ENCODE results near the gene XYLT1. TPM values are rescaled to one million over a fixed set of nuclear protein-coding genes. Genes with fewer than 3 reads are reported as not detected.

XYLT1 gene
- total and polyA plus RNA-seq, 2 of the 4 experiments (the other 2 are of a cell fraction) = 9.0 to 12.7 TPM

DNA sequence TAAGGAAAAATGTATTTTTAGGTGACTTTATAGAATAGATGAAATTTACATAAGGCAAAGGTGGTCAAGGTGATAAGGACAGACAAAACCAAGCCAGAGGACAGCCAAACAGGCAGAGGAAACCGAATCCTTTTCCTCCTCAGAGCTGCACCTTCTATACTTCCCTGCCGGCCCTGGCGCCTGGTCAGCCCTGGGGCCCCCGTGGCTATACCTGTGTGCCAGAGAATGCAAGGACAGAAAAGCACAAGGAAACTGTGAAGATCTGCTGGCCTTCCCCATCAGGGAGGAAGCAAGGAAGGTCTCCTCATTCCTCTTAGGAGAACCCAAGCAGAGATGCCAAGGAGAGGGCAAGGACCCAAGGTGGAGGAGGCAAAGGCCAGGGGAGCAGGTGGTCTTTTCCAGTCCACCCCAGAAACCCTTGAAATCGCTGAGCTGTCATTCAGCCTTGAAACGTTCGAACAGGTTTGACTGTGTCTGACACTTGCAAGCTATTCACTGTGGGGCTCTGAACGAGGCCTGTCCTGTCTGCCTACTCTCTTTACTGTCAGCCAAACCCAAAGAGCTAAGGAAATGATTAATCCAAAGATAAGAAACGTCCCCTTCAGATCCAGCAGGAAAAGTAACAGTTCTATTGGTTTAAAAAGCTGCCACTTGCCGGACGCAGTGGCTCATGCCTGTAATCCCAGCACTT, 114.4 kb downstream of the XYLT1 start:
- CTCF ChIA-PET = no interaction called here
- H4K91ac ChIP-seq (ENCODE audit: insufficient read depth, low read depth, low read length) = no peak overlapping the region
- POLR2A ChIA-PET (ENCODE audit: unreplicated experiment) = no interaction called here
- WGBS, 2 experiments (ENCODE audit: extremely low coverage in 2 of 2, insufficient read length in 1 of 2) = 91% methylated on average over 4 of the region's 11 CpGs; no CpG with 5 or more reads in 1 of the 2 experiments
- no peak overlapping the region for H4K5ac ChIP-seq (ENCODE audit: low read depth, low read length)
- dilution Hi-C loops (cut with HindIII; ENCODE audit: low sequenced_read_pairs, unreplicated experiment) = no loop called here
- DNase-seq (no peak), ATAC-seq (ENCODE audit: low read depth) (no peak)
- no peak overlapping the region for H2BK15ac ChIP-seq (ENCODE audit: low read depth, low read length)
- BruUV-seq (replicated peaks) = no TSS peak
- no peak overlapping the region for H2AFZ ChIP-seq (replicated peaks; ENCODE audit: low read length, poor library complexity)
- H3K27me3 ChIP-seq (ENCODE audit: control insufficient read depth, insufficient read depth, low read length) = no peaks in the 10 kb centered on the region
- H4K20me1 ChIP-seq (ENCODE audit: insufficient read depth, low read length) = peaks cover 5% of the 10 kb centered on the region; the same call in 1 of the 2 replicates
- H3K4me2 ChIP-seq (ENCODE audit: low read depth, low read length) = no peak overlapping the region
- H3K4me3 ChIP-seq (ENCODE audit: insufficient read depth, low read depth, low read length) = no peak overlapping the region
- no peak overlapping the region for H3K56ac ChIP-seq (ENCODE audit: extremely low read depth, insufficient read depth, low read length)
- H2AK5ac ChIP-seq (ENCODE audit: low read depth, low read length) = no peak overlapping the region
- H2BK20ac ChIP-seq (ENCODE audit: low read depth, low read length) = no peak overlapping the region
- H2AK9ac ChIP-seq (replicated peaks; ENCODE audit: low read depth, low read length, poor library complexity) = no peak overlapping the region
- no peak overlapping the region for H3K18ac ChIP-seq (ENCODE audit: low read depth, low read length)
- H3K36me3 ChIP-seq (ENCODE audit: control insufficient read depth, insufficient read depth, low read length) = no peaks in the 10 kb centered on the region
- H3K4me1 ChIP-seq (ENCODE audit: control insufficient read depth, insufficient read depth, low read length) = no peaks in the 10 kb centered on the region
- intact Hi-C loops (cut with micrococcal nuclease) = no loop called here
- peaks cover 7% of the 10 kb centered on the region; the same call in 1 of the 2 replicates for H3K9me1 ChIP-seq (ENCODE audit: insufficient read depth, low read length)
- no peak overlapping the region for H4K8ac ChIP-seq (ENCODE audit: low read depth in 2 of 2, low read length in 2 of 2)
- H3K9ac ChIP-seq (ENCODE audit: low read depth, low read length) = no peak overlapping the region
- TF ChIP-seq BHLHE40 (IDR thresholded peaks at IDR 0.05; ENCODE audit: low read depth, low read length) = no peak
- TF ChIP-seq NFE2L2 (IDR thresholded peaks at IDR 0.05; ENCODE audit: low read depth, low read length) = no peak
- TF ChIP-seq, protein P1, sequence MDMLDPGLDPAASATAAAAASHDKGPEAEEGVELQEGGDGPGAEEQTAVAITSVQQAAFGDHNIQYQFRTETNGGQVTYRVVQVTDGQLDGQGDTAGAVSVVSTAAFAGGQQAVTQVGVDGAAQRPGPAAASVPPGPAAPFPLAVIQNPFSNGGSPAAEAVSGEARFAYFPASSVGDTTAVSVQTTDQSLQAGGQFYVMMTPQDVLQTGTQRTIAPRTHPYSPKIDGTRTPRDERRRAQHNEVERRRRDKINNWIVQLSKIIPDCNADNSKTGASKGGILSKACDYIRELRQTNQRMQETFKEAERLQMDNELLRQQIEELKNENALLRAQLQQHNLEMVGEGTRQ (IDR thresholded peaks at IDR 0.05; ENCODE audit: low read depth, low read length) = no peak
- TF ChIP-seq MXI1 (IDR thresholded peaks at IDR 0.05; ENCODE audit: borderline replicate concordance, low read depth, low read length) = no peak
- TF ChIP-seq CHD1 (IDR thresholded peaks at IDR 0.05; ENCODE audit: low read depth, low read length) = no peak
- TF ChIP-seq, protein P2, sequence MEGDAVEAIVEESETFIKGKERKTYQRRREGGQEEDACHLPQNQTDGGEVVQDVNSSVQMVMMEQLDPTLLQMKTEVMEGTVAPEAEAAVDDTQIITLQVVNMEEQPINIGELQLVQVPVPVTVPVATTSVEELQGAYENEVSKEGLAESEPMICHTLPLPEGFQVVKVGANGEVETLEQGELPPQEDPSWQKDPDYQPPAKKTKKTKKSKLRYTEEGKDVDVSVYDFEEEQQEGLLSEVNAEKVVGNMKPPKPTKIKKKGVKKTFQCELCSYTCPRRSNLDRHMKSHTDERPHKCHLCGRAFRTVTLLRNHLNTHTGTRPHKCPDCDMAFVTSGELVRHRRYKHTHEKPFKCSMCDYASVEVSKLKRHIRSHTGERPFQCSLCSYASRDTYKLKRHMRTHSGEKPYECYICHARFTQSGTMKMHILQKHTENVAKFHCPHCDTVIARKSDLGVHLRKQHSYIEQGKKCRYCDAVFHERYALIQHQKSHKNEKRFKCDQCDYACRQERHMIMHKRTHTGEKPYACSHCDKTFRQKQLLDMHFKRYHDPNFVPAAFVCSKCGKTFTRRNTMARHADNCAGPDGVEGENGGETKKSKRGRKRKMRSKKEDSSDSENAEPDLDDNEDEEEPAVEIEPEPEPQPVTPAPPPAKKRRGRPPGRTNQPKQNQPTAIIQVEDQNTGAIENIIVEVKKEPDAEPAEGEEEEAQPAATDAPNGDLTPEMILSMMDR (conservative IDR thresholded peaks at IDR 0.05; ENCODE audit: low read depth, low read length) = no peak
- no peak for TF ChIP-seq MAFK (IDR thresholded peaks at IDR 0.05; ENCODE audit: low read depth, low read length)
- no peak for TF ChIP-seq SMC3 (IDR thresholded peaks at IDR 0.05; ENCODE audit: low read depth, low read length)
- TF ChIP-seq RFX5 (IDR thresholded peaks at IDR 0.05; ENCODE audit: low read depth, low read length) = no peak
- TF ChIP-seq RAD21 (IDR thresholded peaks at IDR 0.05; ENCODE audit: low read length) = no peak
- TF ChIP-seq MAZ (IDR thresholded peaks at IDR 0.05; ENCODE audit: borderline replicate concordance, low read depth, low read length) = no peak
- TF ChIP-seq POLR2A (IDR thresholded peaks at IDR 0.05; ENCODE audit: low read depth, low read length) = no peak
- H2BK5ac ChIP-seq (ENCODE audit: low read depth, low read length, poor library complexity, severe bottlenecking) = no peak overlapping the region
- in situ Hi-C loops (cut with MboI; ENCODE audit: low sequenced_read_pairs) = no loop called here
- peaks cover 8 to 43% of the 10 kb centered on the region in 2 experiments; a peak in 2 of 4 replicates for H3K79me1 ChIP-seq (ENCODE audit: low read depth in 1 of 2, low read length in 2 of 2)
- H3K23ac ChIP-seq (ENCODE audit: low read depth, low read length) = no peak overlapping the region
- H3K9me3 ChIP-seq (ENCODE audit: control insufficient read depth, insufficient read depth, low read length) = no peaks in the 10 kb centered on the region
- no peak overlapping the region for H3K4ac ChIP-seq (ENCODE audit: low read depth, low read length)
- no peak overlapping the region for H2BK120ac ChIP-seq (ENCODE audit: low read depth, low read length)
- no peak overlapping the region for H3K14ac ChIP-seq (replicated peaks; ENCODE audit: low read depth, low read length)
- no peak overlapping the region for H3K27ac ChIP-seq (ENCODE audit: insufficient read depth, low read length)
